NCI-H510A treated with DMSO at 0.1 percent for 48 hours (cell line): ENCODE data around the gene CD300A.
A peak's percentile ranks its signal among the peaks of the same experiment; 100 is the strongest.
"Not testable (repeated sequence)": the region's sequence is repeated elsewhere in the genome, so short reads cannot be mapped to it uniquely, and the experiment has no call there.

Source experiments
- DNase-seq: peaks from one replicate; lab custom pipeline; 2025; lab: John Stamatoyannopoulos, UW

CD300A gene

DNA sequence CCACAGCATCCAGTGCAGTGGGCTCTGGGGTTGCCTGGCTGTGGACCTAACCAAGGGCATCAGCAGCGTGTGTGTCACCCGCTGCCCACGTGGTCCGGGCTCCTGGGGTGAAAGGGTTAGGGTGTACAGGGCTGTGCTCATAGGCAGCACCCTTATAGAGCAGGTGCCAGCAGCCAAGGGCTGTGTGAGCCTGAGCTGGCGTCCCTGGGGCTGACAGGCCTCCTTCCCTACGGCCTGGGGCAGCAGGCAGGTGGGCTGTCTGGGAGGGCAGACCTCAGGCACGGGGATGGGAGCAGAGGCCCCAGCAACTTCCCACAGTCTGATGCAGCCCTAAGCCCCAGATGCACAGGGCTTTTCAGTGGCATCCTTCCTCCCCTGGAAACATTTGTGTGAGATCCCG, 13.9 kb downstream of the CD300A start:
- DNase-seq, result no peak

- DNase-seq, result no peak
Observed at GRCh38 chr17:74481621-74482020, 15.2 kb downstream of the CD300A start.

GRCh38 chr17:74484066-74484465, 17.6 kb downstream of the CD300A start:
- no peak for DNase-seq

- DNase-seq, result no peak
Observed at GRCh38 chr17:74485022-74485743, 18.7 kb downstream of the CD300A start.

GRCh38 chr17:74485841-74486240, 19.4 kb downstream of the CD300A start:
- no peak for DNase-seq

DNA sequence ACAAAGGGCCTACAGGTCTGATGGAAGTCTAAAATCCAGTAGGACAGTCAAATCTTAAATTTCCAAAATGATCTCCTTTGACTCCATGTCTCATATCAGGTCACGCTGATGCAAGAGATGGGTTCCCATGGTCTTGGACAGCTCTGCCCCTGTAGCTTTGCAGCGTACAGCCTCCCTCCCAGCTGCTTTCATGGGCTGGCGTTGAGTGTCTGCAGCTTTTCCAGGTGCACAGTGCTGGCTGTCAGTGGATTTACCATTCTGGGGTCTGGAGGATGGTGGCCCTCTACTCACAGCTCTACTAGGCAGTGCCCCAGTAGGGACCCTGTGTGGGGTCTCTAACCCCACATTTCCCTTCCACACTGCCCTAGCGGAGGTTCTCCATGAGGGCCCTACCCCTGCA, 21.8 kb downstream of the CD300A start:
- DNase-seq, result not testable (repeated sequence)

- DNase-seq, result no peak
Observed at GRCh38 chr17:74490716-74491115, 24.3 kb downstream of the CD300A start.

DNA sequence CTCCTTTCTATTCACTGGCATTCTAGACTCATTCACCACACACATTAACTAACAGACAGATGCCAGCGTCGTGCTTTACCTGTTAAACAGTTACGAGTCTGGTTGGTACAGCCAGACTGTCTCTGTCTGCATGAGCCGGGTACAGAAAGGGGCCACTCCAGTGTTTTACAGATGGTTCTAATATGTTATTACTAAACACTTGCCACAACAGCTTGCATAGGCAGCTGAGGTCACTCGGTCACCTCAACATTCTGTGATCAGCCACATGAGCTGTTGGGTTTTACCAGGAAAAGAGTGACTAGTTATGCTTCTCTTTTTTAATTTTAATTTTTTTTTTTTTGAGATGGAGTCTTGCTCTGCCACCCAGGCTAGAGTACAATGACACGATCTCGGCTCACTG, 25.2 kb downstream of the CD300A start:
- no peak for DNase-seq

DNA sequence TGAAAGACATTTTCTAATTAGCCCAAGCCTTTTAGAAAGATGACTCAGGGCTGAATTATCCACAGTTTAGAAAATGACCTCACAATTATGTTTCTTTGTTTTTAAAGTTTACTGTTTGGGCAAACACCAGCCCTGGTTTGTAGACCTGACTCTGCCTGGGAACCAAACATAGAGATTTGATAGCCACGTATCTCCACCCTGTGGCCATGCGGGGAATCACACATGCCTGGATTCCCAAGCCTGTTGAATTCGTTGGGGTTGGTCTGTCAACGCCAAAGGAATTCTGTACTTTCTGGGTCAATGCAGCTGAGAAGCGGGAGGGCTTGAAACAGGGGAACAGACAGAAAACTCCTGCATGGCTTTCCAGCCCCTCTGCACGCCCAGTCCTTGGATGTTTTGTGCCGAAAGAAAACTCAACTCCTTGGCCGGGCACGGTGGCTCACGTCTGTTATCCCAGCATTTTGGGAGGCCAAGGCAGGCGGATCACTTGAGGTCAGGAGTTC, 26.9 kb downstream of the CD300A start:
- DNase-seq, result peak; percentile 66

DNA sequence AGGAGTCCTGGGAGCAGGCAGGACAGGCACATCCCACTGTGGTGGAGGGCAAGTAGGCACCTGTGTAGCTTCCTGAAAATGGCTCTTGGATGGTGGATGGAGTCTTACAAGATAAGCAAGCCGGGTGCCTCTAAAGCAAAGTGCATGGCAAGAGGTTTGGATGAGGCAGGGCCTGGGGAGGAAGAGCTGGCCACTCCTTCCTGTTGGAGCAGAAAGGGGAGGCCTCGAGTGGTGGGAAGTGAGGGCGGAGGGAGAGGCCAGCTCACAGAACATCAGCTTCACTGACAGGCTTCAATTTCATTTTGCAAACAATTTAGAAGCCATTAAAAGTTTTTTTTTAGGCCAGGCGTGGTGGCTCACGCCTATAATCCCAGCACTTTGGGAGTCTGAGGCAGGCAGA, 31.0 kb downstream of the CD300A start:
- DNase-seq, result no peak

GRCh38 chr17:74499992-74500391, 33.6 kb downstream of the CD300A start:
- no peak for DNase-seq

DNA sequence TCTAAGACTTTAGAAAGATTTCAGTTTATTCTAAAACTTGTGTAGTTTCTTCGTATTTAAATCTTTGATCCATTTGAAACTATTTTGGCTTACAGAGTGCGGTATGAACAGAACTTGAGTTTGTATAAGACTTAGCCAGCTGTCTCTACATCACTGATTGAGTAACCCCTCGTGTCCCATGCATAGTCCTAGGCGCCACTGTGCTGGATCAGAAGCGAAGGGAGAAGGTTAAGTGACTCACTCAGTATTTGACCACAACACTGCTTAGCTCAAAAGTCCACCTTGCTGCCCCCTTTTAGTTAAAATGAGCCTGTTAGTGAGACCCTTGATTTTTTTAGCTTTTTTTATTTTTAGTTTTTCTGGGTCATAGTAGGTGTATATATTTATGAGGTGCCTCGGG, 36.4 kb downstream of the CD300A start:
- DNase-seq, result no peak

- DNase-seq, result not testable (repeated sequence)
Observed at GRCh38 chr17:74503949-74504348, 37.5 kb downstream of the CD300A start.

DNA sequence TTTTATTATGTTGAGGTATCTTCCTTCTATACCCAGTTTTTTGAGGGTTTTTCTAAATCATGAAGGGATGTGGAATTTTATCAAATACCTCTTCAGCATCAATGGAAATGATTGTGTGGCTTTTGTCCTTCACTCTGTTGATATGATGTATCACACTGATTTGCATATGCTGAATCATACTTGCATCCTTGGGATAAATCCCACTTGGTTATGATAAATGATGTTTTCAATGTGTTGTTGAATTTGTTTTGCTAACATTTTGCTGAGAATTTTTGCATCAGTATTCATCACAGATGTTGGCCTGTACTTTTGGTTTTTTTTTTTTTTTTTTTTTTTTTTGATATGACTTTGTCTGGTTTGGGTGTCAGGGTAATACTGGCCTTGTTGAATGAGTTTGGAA, 41.7 kb downstream of the CD300A start:
- DNase-seq, result no peak

- no peak for DNase-seq
Observed at GRCh38 chr17:74512036-74512435, 45.6 kb downstream of the CD300A start.

DNA sequence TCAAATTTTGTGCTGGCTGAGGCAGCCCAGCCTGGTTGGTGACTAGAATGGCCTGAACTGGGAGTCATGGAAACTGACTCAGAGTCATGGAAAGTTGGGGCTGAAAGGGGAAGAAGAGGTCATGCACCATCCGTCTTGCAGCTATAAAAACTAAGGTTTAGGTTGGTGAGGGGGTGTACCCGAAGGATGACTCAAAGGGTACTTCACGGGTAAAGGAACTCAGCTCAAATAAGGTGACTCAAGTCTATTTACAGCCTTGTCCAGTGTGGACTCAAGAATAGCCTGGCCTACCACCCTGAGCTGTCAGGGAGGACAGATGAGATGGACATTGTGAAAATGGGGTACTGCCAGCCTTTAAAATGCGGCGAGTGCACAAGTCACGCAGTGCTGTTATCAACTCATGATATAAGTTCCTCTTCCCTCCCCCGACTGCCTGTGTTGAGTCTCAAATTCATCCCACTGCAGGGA, 46.2 kb downstream of the CD300A start:
- no peak for DNase-seq

- no peak for DNase-seq
Observed at GRCh38 chr17:74513987-74514631, 47.7 kb downstream of the CD300A start.

- no peak for DNase-seq
Observed at GRCh38 chr17:74514632-74515334, 48.3 kb downstream of the CD300A start.

- no peak for DNase-seq
Observed at GRCh38 chr17:74515941-74516340, 49.5 kb downstream of the CD300A start.

DNA sequence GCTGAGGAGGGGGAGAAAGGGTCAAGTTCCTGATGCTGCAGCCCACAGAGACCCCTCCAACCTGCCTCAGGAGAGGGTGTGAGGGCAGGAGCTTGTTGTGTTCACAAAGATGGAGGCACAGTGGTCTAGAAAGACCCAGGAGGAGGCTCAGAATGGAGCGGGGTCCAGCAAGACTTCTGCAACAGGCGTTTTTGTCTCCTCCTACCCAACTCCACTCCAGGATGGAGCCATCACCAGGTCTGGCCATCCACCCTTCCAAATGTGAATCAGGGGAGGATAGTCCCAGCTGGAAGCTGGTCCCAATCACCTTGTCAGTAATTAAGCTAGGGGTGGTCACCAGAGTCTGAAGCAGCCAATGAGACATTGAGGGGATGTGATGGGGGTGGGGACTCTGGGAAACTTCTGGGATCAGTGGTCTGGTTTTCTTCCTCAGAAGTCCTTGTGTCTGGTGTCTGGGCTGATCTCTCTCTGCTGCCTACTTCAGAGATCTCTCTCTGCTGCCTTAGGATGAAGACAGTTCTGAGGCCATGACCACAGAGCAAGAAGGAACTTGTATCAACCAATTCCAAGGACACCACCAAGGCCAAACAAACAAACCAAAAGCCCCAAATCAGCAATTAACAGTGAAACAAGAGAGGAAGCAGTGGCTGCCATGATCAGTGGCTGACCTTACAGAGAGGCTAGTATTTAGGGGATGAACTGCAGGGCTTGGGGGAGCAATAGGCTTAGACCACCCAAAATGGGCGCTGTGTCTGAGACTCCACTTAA, 50.3 kb downstream of the CD300A start:
- no peak for DNase-seq

- DNase-seq, result not testable (repeated sequence)
Observed at GRCh38 chr17:74518413-74518981, 52.1 kb downstream of the CD300A start.

GRCh38 chr17:74520016-74520434, 53.6 kb downstream of the CD300A start:
- no peak for DNase-seq
